Stimulated activated memory B cell treated with anti-CD40 and anti-IgM and Interleukin-4, amounts not matched to agents 10 μg/mL and 1 μg/mL and 100 μg/mL, for 72 hours (primary cell): ENCODE results near the gene SH3RF3.

ENCODE experiments used
- ATAC-seq: fragments of 150-1000 bp; cut with Tn5 transposase; 2 replicates; pipeline ENCODE4 v1.10.0; 2021
- H3K27ac Mint-ChIP-seq: one replicate; pipeline ENCODE4 v1.8.0; 2022; ENCODE audit warnings: mild to moderate bottlenecking, mixed read lengths
- H3K27me3 Mint-ChIP-seq: one replicate; pipeline ENCODE4 v1.8.0; 2022; ENCODE audit warnings: mixed read lengths
- H3K36me3 Mint-ChIP-seq: one replicate; pipeline ENCODE4 v1.8.0; 2022; ENCODE audit warnings: mixed read lengths
- H3K4me1 Mint-ChIP-seq: one replicate; pipeline ENCODE4 v1.8.0; 2022; ENCODE audit warnings: mixed read lengths
- H3K4me3 Mint-ChIP-seq: one replicate; pipeline ENCODE4 v1.8.0; 2022; ENCODE audit warnings: mild to moderate bottlenecking, moderate library complexity, mixed read lengths
- H3K9me3 Mint-ChIP-seq: one replicate; pipeline ENCODE4 v1.8.0; 2022; ENCODE audit warnings: mixed read lengths

The SH3RF3 gene

DNA sequence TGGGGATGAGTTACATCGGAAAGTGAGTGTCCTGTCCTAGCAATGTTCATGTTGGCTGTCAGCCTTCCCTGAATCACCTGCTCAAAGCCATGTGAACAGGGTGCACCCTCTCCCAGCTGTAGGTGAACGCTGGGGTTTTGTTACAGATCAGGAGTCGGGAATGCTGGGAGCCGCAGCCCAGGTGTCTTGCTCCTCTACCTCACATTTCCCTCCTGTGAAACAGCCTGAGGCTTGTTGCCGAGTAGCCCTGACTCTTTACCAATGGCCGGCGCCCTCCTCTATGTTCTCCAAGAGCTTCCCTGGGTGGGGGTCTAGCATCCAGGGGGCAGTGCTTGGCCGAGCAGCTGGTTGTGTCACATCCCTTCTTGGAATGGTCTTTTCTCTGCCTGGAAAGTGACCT, 164.7 kb downstream of the SH3RF3 start:
- Mint-ChIP-seq H3K4me3 (no peak overlapping the region), H3K27ac (no peak overlapping the region), H3K27me3 (peaks cover 16% of the 10 kb centered on the region), H3K4me1 (no peaks in the 10 kb centered on the region), H3K9me3 (peaks cover 5% of the 10 kb centered on the region), H3K36me3 (no peaks in the 10 kb centered on the region)
- no peak for ATAC-seq

DNA sequence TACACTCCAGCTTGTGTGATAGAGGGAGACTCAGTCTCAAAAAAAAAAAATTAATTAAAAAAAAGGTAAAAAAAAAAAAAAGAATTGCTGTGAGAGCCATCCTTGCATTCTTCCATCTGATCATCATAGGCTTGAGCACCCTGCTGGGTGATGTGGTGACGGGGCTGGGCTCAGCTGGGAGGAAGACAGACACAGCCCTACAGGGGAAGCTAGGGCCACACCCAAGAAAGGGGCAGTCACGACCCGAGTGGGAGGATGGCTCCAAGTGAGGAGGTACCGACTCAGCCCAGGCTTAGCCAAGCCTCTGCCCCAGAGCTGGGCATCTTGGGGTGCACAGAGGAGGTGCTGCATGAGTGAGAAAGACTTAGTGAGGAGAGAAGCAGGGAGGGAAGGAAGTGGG, 165.5 kb downstream of the SH3RF3 start:
- H3K27me3 Mint-ChIP-seq, result peaks cover 24% of the 10 kb centered on the region
- H3K9me3 Mint-ChIP-seq, result peaks cover 5% of the 10 kb centered on the region
- H3K27ac Mint-ChIP-seq, result no peak overlapping the region
- H3K36me3 Mint-ChIP-seq, result no peaks in the 10 kb centered on the region
- H3K4me3 Mint-ChIP-seq, result no peak overlapping the region
- no peak for ATAC-seq
- no peaks in the 10 kb centered on the region for H3K4me1 Mint-ChIP-seq

DNA sequence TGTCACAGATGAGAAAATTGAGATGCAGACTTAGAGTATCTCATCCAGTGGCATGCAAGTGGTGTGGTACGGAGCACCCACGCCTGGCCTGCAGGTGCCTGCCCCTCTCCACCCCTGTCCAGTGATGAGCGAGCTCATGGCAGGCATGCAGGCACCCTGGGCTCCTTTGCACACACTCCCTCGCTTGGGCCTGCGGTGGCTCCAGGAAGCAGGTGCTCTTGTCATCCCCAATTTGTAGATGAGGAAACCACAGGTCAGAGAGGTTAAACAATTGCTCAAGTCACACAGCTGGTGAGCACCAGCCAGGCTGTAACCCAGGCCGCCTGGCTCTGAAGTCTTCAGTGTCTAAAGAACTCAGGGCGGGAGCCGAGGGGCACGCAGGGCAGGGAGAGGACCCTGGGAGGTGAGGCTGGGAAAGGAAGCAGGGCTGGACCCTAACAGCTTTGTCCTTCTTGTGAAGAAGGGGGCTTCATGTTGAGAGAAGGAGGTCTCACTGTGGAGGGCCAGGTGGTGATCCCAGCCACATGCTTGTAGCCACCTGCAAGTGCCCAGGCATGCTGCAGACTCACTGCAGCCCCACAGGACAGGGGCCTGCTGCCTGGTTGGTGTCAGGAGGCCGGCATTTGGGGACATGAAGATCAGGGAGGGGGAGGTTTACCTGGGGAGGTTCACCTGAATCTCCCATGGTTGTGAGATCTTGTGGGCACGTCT, 166.2 kb downstream of the SH3RF3 start:
- Mint-ChIP-seq H3K4me1 (no peaks in the 10 kb centered on the region), H3K27ac (no peak overlapping the region), H3K36me3 (no peaks in the 10 kb centered on the region), H3K27me3 (peaks cover 24% of the 10 kb centered on the region), H3K4me3 (no peak overlapping the region), H3K9me3 (peaks cover 5% of the 10 kb centered on the region)
- ATAC-seq, result no peak

DNA sequence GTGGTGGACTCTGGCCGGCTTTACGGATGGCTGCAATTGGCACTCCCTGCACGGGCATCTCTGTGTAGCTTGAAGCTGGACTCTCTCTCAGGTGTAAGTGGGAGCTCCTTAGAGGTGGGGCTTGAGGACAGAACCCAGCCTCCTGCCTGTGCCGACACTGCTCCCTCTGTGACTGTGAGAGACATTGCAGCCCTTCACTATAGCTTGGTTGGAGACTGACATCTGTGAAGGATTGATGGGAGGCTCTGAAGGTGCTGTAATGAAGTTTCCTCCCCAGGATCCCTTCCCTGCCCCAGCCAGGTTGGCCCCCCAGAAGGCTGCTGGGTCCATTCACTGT, 166.7 kb downstream of the SH3RF3 start:
- no peak for ATAC-seq
- Mint-ChIP-seq H3K27ac (no peak overlapping the region), H3K4me3 (no peak overlapping the region), H3K36me3 (no peaks in the 10 kb centered on the region), H3K9me3 (peaks cover 5% of the 10 kb centered on the region), H3K27me3 (peaks cover 24% of the 10 kb centered on the region), H3K4me1 (no peaks in the 10 kb centered on the region)

DNA sequence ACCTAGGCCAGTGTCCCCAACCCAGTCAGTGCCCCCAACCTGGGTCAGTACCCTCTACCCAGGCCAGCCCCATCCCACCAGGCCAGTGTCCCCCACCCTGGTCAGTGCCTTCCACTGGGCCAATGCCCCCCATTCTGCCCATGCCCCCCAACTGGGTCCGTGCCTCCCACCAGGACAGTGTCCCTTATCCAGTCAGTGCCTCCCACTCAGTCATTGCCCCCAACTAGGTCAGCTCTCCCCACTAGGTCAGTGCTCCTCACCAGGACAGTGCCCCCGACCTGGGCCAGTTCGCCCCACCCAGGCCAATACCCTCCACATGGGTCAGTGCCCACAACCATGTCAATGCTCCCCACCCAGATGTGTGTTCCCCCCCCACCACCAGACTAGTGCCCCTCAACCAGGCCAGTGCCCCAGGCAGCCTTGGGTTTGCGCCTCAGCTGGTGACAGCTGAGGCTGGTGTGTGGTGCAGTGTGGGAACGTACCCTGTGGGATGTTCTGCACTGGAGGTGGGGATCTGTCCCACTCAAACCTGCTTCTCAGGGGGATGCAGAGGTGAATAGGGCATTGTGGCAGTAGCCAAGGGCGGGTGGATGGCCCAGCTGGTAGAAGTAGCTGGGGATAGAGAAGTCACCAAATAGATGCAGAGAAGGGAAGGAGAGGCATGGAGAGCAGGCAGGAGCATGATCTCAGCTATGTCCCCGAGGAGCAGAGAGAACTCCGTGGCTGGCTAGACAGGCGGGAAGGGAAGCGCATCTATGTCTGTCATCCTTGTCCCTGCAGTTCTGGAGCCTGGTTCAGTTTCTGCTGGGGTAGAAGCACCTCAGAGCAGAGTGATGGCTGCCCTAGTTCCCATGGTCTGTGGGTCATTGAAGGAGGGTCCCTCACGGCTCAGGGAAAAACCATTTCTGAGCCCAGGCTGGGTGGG, 168.8 kb downstream of the SH3RF3 start:
- no peak overlapping the region for H3K27ac Mint-ChIP-seq
- peak; percentile 22 for ATAC-seq

DNA sequence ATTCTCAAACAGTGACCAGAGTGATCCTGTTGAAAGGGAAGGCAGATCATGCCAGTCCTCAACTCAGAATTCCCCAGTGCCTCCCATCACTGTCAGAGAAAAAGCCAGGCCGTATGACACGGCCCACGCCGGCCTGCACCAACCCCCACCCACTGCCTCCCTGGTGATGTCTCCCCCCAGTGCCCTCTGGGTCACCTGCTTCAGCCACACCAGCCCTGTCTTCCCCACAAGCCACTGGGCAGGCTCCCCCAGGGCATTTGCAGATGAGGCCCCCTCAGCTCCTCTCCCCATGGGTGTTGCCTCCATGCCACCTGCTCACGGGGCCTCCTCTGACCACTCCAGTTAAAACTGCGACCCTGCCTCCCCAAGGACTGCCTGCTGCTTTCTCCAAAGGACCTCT, 169.8 kb downstream of the SH3RF3 start:
- no peak overlapping the region for H3K27ac Mint-ChIP-seq
- no peaks in the 10 kb centered on the region for H3K4me1 Mint-ChIP-seq
- no peaks in the 10 kb centered on the region for H3K36me3 Mint-ChIP-seq
- H3K9me3 Mint-ChIP-seq, result peaks cover 5% of the 10 kb centered on the region
- no peak for ATAC-seq
- H3K27me3 Mint-ChIP-seq, result peaks cover 30% of the 10 kb centered on the region
- H3K4me3 Mint-ChIP-seq, result no peak overlapping the region

More for the DNA sequence above, 168.8 kb downstream of the SH3RF3 start:
- Mint-ChIP-seq H3K36me3 (no peaks in the 10 kb centered on the region), H3K27me3 (peaks cover 30% of the 10 kb centered on the region), H3K4me3 (no peak overlapping the region), H3K9me3 (peaks cover 5% of the 10 kb centered on the region), H3K4me1 (no peaks in the 10 kb centered on the region)

DNA sequence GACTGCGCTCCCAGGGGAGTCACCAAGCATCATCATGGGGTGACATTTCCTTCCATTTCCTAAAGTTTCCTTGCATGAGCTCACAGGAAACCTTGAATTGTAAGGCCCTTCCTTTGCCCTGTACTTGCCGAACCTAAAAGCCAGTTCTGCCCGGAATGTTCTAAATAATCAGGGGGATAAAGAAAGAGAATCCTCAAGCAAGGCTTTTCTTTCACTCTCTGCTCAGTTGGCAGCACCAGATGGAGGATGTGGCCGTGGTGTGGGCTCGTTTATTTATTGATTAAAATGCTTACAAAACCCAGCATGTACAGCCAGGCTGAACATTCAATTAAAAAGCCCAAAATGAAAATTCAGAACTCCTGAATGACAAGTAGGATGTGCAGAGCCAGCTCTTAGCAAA, 170.5 kb downstream of the SH3RF3 start:
- ATAC-seq, result no peak

DNA sequence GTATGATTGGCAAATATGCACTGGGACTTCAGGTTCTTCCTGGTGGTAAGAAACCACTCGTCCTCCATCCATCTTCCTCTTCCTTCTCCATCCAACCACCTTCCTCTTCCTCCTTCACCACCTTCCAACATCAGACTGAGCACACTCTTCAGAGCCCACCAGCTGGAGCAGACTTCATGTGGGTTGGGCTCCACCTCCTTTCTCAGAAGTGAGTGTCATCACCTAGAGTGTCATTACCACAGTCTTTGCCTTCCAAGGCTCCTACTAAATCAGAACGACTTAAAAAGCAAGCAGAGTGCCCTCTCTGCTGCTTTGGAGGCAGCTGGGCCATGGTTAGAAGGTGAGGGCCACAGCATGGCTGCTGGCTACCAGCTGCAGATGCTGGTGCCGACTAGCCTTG, 171.6 kb downstream of the SH3RF3 start:
- no peaks in the 10 kb centered on the region for H3K9me3 Mint-ChIP-seq
- no peak for ATAC-seq

More for the DNA sequence above, 170.5 kb downstream of the SH3RF3 start:
- Mint-ChIP-seq H3K4me1 (no peaks in the 10 kb centered on the region), H3K9me3 (peaks cover 2% of the 10 kb centered on the region), H3K4me3 (no peak overlapping the region), H3K36me3 (no peaks in the 10 kb centered on the region), H3K27me3 (peaks cover 29% of the 10 kb centered on the region), H3K27ac (no peak overlapping the region)

DNA sequence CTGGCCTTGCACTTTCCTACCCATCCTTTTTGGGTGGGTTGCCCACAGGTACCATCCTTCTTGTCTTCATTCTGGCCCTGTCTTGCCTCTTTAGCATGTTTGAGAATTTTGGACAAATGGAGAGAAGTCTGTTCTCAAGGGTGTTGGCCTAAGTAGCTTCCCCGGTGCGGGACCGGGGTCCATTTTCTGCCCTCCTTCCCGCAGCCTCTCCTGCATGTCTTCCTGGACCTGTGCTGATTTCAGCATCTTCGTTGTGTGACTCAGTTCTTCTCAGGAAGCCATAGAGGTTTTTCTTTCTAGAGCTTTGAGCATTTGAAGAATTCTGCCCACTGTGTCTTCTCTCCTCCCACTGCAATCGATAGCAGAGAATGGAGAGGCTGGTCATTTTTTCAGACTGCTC, 172.7 kb downstream of the SH3RF3 start:
- H3K36me3 Mint-ChIP-seq, result no peaks in the 10 kb centered on the region
- no peaks in the 10 kb centered on the region for H3K9me3 Mint-ChIP-seq
- no peak for ATAC-seq
- H3K4me3 Mint-ChIP-seq, result no peak overlapping the region
- no peak overlapping the region for H3K27ac Mint-ChIP-seq
- peaks cover 38% of the 10 kb centered on the region for H3K27me3 Mint-ChIP-seq
- no peaks in the 10 kb centered on the region for H3K4me1 Mint-ChIP-seq

More for the DNA sequence above, 171.6 kb downstream of the SH3RF3 start:
- peaks cover 30% of the 10 kb centered on the region for H3K27me3 Mint-ChIP-seq
- no peaks in the 10 kb centered on the region for H3K4me1 Mint-ChIP-seq
- H3K4me3 Mint-ChIP-seq, result no peak overlapping the region
- no peak overlapping the region for H3K27ac Mint-ChIP-seq
- no peaks in the 10 kb centered on the region for H3K36me3 Mint-ChIP-seq

DNA sequence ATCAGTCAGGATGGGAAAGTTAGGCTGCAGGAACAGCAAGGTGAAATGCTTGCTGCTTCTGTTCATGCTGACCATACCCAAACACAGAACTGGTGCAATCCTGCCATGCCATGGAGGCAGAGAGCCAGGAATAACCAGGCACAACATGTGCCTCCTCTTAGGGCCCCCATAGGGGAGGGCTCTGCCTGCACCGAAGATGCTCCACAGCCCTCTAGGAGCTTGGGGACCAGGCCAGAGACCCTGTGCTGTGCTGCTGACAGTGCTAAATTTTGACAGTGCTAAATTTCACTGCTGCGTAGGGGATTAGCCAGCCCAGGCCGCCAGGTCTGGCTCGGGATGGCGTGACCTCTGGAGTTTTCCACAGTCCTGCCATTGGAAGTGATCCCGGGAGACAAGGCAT, 173.3 kb downstream of the SH3RF3 start:
- Mint-ChIP-seq H3K27me3 (peaks cover 39% of the 10 kb centered on the region), H3K27ac (no peak overlapping the region), H3K4me1 (no peaks in the 10 kb centered on the region), H3K9me3 (no peaks in the 10 kb centered on the region), H3K4me3 (no peak overlapping the region), H3K36me3 (no peaks in the 10 kb centered on the region)
- no peak for ATAC-seq

DNA sequence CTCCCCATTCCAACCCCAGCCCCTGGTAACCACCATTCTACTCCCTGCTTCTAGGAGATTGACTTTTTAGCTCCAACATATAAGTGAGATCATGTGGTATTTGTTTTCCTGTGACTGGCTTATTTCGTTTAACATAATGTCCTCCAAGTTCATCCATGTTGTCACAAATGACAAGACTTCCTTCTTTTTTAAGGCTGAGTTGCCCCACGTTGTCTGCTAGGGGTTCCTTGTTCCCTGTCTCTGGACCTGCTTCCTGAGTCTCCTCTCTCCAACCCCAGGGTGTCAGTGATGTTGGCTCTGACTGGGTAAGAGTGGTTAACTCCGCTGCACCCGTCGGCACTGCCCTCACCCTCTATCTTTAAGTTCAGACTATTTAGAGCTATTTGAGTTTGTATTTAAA, 175.2 kb downstream of the SH3RF3 start:
- Mint-ChIP-seq H3K27me3 (peaks cover 32% of the 10 kb centered on the region), H3K9me3 (no peaks in the 10 kb centered on the region), H3K4me1 (no peaks in the 10 kb centered on the region), H3K4me3 (no peak overlapping the region), H3K36me3 (no peaks in the 10 kb centered on the region), H3K27ac (no peak overlapping the region)
- no peak for ATAC-seq

DNA sequence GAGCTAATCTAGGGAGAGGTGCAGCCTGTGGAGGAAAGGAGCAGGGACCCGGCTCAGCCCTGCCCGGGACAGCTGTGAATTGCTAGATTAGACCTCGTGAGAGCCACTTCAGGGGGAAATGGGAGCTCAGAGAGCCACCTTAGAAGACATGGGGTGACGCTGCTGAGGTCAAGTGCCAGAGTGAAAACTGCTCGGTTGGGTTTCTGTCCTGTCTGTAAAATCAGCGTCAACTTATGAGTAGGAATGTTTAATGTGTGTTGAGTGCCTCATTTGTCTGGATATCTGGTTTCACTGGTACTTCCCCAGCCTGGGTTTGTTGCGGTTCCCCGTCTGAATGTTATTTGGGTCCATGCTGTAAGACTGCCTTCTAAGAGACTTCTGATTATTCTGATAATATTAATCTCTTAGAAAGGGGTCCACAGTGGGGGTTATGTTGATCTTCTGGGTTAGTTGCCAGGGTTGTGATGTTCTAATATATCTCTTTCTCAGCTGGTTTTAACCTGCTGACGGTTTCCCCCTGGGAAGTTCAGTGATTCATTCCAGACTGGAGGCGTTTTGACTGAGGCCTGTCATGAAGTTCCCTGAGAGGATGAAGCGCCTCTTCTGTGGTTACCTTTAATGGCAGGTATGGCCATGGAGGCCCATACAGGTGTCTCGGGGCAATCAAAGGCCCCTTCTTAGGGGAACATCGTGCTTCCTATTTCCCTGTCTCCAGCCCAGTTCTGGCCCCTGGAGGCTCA, 175.9 kb downstream of the SH3RF3 start:
- Mint-ChIP-seq H3K27ac (no peak overlapping the region), H3K36me3 (no peaks in the 10 kb centered on the region), H3K27me3 (peaks cover 30% of the 10 kb centered on the region), H3K4me1 (no peaks in the 10 kb centered on the region), H3K9me3 (no peaks in the 10 kb centered on the region), H3K4me3 (no peak overlapping the region)
- no peak for ATAC-seq

DNA sequence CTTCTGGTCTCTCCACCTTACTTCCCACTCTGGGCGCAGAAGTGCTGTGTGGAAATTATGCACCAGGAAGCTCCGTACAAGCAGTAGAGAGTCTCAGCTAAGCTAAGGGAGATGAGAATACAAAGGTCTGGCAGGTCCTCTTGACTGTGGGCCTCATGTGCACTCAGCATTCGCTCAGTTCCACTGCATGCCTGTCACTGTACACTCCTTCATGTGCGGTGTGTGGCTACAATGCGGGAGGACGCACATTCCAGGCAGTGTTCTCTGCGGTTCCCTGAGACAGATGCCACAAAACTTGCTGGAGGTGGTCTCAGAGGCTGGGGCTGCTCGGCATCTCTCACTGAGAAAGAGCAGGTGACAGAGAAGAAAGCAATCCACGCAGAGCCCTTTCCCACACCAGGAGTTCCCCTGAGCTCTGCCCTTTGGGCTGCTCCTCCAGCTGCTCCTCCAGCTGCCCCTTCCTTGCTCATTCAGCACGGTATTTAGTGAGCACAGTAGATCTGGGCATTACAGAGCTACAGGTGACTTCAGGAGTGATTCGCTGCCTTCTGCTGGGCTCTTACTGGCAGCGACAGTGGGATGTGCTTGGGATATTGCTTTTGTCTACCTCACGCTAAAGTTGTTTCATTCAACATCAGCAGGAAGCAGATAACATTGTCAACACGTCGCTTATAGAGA, 176.6 kb downstream of the SH3RF3 start:
- no peak for ATAC-seq
- Mint-ChIP-seq H3K36me3 (no peaks in the 10 kb centered on the region), H3K9me3 (no peaks in the 10 kb centered on the region), H3K4me1 (no peaks in the 10 kb centered on the region), H3K27me3 (peaks cover 30% of the 10 kb centered on the region), H3K27ac (no peak overlapping the region), H3K4me3 (no peak overlapping the region)

DNA sequence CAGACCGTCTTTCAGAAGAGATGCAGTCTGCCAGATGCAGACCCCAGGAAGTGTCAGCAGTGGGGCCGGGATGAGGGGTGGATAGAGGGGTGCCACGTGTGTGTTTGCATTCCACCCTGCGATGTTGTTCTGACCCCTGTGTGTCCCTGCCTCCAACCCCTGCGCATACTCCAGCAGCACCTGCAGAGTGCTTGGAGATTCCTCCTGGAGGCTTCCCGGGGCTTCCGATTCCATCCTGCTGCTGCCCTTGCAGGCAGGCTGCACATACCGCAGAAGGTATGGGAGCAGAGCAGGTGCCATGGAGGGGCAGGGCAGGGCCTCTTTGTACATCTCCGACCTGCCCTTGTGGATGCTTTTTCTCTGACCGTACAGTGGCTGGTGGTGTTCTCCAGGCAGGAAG, 177.2 kb downstream of the SH3RF3 start:
- H3K36me3 Mint-ChIP-seq, result no peaks in the 10 kb centered on the region
- no peak overlapping the region for H3K4me3 Mint-ChIP-seq
- no peak for ATAC-seq
- no peaks in the 10 kb centered on the region for H3K4me1 Mint-ChIP-seq
- no peaks in the 10 kb centered on the region for H3K9me3 Mint-ChIP-seq
- peaks cover 30% of the 10 kb centered on the region for H3K27me3 Mint-ChIP-seq
- H3K27ac Mint-ChIP-seq, result no peak overlapping the region

DNA sequence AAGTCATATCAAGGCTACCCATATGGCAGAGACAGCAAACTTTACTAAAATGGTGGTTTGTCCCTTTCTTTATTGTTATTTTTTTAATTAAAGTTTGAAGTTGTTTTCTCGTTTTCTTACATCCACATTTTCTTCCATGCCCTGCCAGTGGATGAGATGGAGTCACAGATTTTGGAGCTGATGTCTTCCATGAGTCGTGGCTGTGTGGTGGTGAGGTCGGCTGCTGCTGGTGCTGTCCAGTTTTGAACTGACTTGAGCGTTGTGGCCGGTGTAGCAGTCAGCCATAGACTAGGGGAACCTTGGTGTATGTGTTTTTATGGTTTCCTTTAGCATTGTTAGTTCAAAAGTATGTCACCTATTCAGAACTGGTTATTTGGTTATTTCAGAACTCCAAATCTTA, 182.8 kb downstream of the SH3RF3 start:
- peaks cover 1% of the 10 kb centered on the region for H3K27me3 Mint-ChIP-seq
- no peaks in the 10 kb centered on the region for H3K9me3 Mint-ChIP-seq
- no peaks in the 10 kb centered on the region for H3K4me1 Mint-ChIP-seq
- no peaks in the 10 kb centered on the region for H3K36me3 Mint-ChIP-seq
- no peak for ATAC-seq
- H3K27ac Mint-ChIP-seq, result no peak overlapping the region
- H3K4me3 Mint-ChIP-seq, result no peak overlapping the region
